SHP77 (cell line): ENCODE measurements around the gene ASB3.
"Not testable (repeated sequence)": the region's sequence is repeated elsewhere in the genome, so short reads cannot be mapped to it uniquely, and the experiment has no call there.

ENCODE experiments used
- DNase-seq, 2 experiments: peaks; one replicate each; lab custom pipeline; 2025; lab: John Stamatoyannopoulos, UW

ASB3 gene

GRCh38 chr2:53785366-53785765, 1.4 kb downstream of the ASB3 start:
- no peak for DNase-seq

GRCh38 chr2:53784436-53784835, 2.3 kb downstream of the ASB3 start:
- no peak for DNase-seq

GRCh38 chr2:53782676-53783075, 4.1 kb downstream of the ASB3 start:
- no peak for DNase-seq

- DNase-seq = no peak
Measured at GRCh38 chr2:53780056-53780455, 6.7 kb downstream of the ASB3 start.

GRCh38 chr2:53778536-53779162, 8.1 kb downstream of the ASB3 start:
- DNase-seq = no peak

GRCh38 chr2:53777134-53777533, 9.6 kb downstream of the ASB3 start:
- no peak for DNase-seq

- no peak for DNase-seq
Measured at GRCh38 chr2:53770264-53770663, 16.5 kb downstream of the ASB3 start.

- no peak for DNase-seq
Measured at GRCh38 chr2:53769318-53769945, 17.3 kb downstream of the ASB3 start.

- peak in 1 of 2 experiments; percentile 66 for DNase-seq
Measured at GRCh38 chr2:53768242-53768542, 18.6 kb downstream of the ASB3 start.

GRCh38 chr2:53767405-53768241, 19.1 kb downstream of the ASB3 start, which contains the start of gene CHAC2:
Gene CHAC2 (plus strand): TSS chr2:53767804. CDS start chr2:53767887, 83 bp downstream.
- peak; percentile 98 to 99 for DNase-seq

GRCh38 chr2:53765767-53766166, 21.0 kb downstream of the ASB3 start:
- no peak for DNase-seq

- DNase-seq = not testable (repeated sequence)
Measured at GRCh38 chr2:53757206-53757605, 29.5 kb downstream of the ASB3 start.

GRCh38 chr2:53756644-53757043, 30.1 kb downstream of the ASB3 start:
- DNase-seq = no peak

GRCh38 chr2:53755121-53755520, 31.6 kb downstream of the ASB3 start:
- no peak for DNase-seq

GRCh38 chr2:53753041-53753440, 33.7 kb downstream of the ASB3 start:
- no peak for DNase-seq

- DNase-seq = no peak
Measured at GRCh38 chr2:53752385-53752784, 34.4 kb downstream of the ASB3 start.

GRCh38 chr2:53751728-53752127, 35.0 kb downstream of the ASB3 start:
- DNase-seq = no peak

- no peak for DNase-seq
Measured at GRCh38 chr2:53750041-53750768, 36.5 kb downstream of the ASB3 start.

- DNase-seq = no peak
Measured at GRCh38 chr2:53744395-53745065, 42.2 kb downstream of the ASB3 start.

- peak; percentile 82 to 83 for DNase-seq
Measured at GRCh38 chr2:53740170-53740569, 46.6 kb downstream of the ASB3 start.

- DNase-seq = no peak
Measured at GRCh38 chr2:53739032-53739431, 47.7 kb downstream of the ASB3 start.

- no peak for DNase-seq
Measured at GRCh38 chr2:53737091-53737490, 49.7 kb downstream of the ASB3 start.
